ENCODE measurements around the gene SLC25A42.

The SLC25A42 gene

GRCh38 chr19:19159534-19159933 lies 95.7 kb downstream of the SLC25A42 start:
- no peak for DNase-seq

GRCh38 chr19:19160461-19161035 lies 96.8 kb downstream of the SLC25A42 start:
- no peak for DNase-seq

GRCh38 chr19:19162495-19162894 lies 98.7 kb downstream of the SLC25A42 start:
- DNase-seq = no peak
